ENCODE data around the gene TMEM54.

The TMEM54 gene
- 0.12 to 0.22 reads per million in 2 experiments for total RNA-seq

- DNase-seq (ENCODE audit: low read depth): no peak
Measured at GRCh38 chr1:32900956-32901822, at the start of gene TMEM54. TSS of gene TMEM54 (minus strand) at chr1:32901389. CDS start at chr1:32901238, 151 bp downstream.

DNA sequence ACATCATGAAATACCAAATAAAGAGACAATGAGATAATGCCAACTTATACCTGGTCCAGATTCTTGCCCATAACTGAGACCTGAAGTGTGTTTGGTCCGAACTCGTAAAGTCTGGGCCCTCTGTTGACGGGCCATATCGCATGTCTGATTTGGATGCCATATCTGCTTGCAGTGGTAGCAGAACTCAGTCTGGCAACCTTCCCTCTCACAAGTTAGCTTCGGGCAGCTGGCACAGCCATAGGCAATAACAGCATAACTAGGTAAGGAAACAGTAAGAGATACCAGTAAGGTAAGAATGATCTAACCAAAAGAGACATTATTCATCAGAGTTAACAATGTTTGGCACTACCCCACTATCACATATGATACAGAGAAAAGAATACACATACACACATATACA lies 48.3 kb upstream of the TMEM54 start:
- no peak for DNase-seq (ENCODE audit: low read depth)

DNA sequence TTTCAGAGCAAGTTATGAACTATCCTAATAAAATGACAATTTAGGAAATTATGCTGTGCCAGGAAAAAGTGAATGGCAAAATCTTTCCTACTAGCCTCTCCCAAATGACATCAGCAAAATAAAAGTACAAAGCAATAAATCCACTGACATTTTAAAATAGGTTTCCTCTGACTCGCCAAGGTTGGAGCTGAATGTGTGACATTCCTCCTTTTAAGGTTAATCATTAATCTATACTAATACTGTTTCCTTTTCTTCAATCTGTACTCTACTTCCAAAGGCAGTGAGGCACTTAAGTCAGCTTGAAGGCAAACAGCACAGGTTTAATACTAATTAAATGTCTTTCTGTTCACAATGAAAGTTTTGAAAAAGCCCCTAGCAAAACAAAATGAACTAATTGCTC lies 47.7 kb upstream of the TMEM54 start:
- DNase-seq (ENCODE audit: low read depth): no peak

GRCh38 chr1:32948390-32948722 lies 47.2 kb upstream of the TMEM54 start:
- no peak for DNase-seq (ENCODE audit: low read depth)

- no peak for DNase-seq (ENCODE audit: low read depth)
Measured at GRCh38 chr1:32947669-32948389, 46.6 kb upstream of the TMEM54 start.

DNA sequence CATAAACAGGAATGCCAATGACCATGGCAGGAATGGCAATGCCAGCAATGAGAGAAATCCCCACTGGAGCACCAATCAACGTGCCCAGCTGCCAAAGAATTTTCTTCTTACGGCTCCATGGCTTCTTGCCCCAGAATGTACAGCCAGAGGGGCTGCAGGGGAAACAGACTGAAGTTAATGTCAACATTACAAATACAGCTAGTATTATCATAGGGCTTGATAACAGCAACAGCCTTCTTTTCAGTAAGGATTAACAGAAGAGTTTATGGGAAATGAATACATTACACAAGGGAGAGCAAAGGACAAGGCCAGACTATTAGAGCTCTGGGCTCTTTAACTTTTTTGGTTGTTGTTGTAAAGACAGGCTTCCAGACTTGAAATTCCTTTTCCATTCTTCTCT lies 45.2 kb upstream of the TMEM54 start:
- no peak for DNase-seq (ENCODE audit: low read depth)

- DNase-seq (ENCODE audit: low read depth): no peak
Measured at GRCh38 chr1:32944180-32944579, 43.0 kb upstream of the TMEM54 start.

GRCh38 chr1:32939655-32940371 lies 38.6 kb upstream of the TMEM54 start:
- DNase-seq (ENCODE audit: low read depth): no peak

- DNase-seq (ENCODE audit: low read depth): no peak
Measured at GRCh38 chr1:32937061-32937460, 35.9 kb upstream of the TMEM54 start.

DNA sequence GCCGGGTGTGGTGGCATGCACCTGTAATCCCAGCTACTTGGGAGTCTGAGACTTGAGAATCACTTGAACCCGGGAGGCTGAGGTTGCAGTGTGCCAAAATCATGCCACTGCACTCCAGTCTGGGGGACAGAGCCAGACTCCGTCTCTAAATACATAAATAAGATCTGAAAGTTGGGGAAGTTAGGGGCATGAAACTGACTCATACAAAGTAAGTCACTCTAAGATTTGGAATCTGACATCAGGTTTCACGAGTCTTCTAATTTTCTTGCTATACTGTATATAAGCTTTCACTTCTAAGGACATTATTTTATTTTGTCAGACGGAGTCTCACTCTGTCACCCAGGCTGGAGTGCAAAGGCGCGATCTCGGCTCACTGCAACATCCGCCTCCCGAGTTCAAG lies 33.3 kb upstream of the TMEM54 start:
- no peak for DNase-seq (ENCODE audit: low read depth)

DNA sequence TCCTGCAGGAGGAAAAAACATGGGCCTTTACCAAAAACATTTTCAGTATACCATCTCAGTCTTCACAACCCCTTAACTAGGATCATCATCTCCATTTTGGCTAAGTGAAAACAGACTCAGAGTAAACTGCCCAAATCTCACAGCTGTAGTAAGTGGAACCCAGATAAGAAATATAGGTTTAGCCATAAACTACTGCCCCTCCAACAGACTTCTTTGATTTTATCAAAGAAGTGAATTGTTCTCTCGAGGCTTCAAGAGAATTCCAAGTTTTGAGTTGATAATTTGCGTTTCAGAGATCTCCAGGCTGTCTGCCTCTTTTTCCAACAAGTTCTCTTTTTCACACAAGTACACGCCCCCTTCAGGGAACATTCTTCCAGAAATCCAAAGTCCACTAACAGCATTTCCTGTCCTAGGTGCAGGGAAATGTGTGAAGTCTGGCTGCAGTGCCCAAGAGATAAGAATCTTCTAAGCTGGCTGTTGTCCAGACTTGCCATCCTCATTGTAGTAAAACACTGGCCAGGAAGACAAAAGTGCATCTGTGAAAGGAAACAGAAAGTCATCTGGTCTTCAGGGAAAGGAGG lies 32.6 kb upstream of the TMEM54 start:
- no peak for DNase-seq (ENCODE audit: low read depth)

DNA sequence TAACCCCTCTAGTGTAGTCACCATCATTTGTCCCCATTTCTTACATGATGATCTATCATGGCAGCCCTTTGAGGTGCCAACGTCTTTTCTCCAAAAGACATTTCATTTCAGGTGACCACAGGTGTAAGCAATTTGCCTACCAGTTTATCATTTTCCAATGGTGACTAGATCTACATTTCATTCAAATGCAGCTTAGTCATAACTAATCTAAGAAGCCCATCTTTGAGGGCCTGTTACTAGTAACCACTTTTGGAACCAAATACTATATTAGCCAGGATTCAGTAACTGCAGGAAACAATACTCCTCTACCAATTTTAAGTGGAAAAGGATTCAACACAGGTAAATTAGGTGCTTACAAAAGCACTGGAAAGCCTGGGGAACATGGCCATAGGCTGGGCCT lies 30.6 kb upstream of the TMEM54 start:
- DNase-seq (ENCODE audit: low read depth): no peak

- no peak for DNase-seq (ENCODE audit: low read depth)
Measured at GRCh38 chr1:32929366-32929765, 28.2 kb upstream of the TMEM54 start.

GRCh38 chr1:32928715-32929114 lies 27.5 kb upstream of the TMEM54 start:
- DNase-seq (ENCODE audit: low read depth): no peak

GRCh38 chr1:32928285-32928684 lies 27.1 kb upstream of the TMEM54 start:
- DNase-seq (ENCODE audit: low read depth): no peak

DNA sequence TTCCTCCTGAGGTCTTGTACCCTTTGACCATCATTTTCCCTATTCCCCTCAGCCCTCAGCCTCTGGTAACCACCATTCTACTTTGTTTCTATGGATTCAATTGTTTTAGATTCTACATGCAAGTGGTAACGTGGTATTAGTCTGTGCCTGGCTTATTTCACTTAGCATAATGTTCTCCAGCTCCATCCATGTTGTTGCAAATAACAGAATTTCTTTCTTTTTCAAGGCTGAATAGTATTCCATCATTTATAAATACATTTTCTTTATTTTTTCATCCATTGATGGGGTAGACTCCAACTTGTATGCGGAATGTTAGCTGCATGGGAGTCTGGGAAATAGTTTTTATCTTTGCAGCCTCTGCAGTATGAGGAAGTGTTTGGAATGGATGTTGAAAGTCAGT lies 26.3 kb upstream of the TMEM54 start:
- no peak for DNase-seq (ENCODE audit: low read depth)

- DNase-seq (ENCODE audit: low read depth): no peak
Measured at GRCh38 chr1:32926562-32926961, 25.4 kb upstream of the TMEM54 start.

- DNase-seq (ENCODE audit: low read depth): no peak
Measured at GRCh38 chr1:32925403-32926162, 24.4 kb upstream of the TMEM54 start.

GRCh38 chr1:32924881-32925344 lies 23.7 kb upstream of the TMEM54 start:
- no peak for DNase-seq (ENCODE audit: low read depth)

DNA sequence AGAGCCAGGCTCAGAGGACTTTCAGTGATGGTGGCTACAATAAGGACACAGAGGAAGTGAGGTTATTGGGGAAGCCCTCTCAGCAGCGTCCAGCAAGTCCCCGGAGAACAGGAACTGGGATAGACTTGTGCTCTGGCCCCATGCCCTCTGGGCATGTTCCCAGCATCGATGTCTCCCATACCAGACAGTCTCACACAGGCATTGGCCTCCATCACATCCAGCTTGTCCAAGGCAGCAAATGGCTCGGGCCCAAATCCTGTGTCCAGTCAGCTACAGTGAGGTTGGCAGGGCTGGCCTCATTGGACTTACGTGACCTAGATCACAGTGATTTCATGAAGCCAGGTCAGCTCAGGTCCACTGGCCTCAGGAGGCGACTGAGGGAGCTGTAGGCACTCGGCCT lies 19.6 kb upstream of the TMEM54 start:
- no peak for DNase-seq (ENCODE audit: low read depth)
